ENCODE results near the gene HOXD12.

The HOXD12 gene

GRCh38 chr2:176151442-176152287 is 52.1 kb downstream of the HOXD12 start, which contains the start of gene HOXD4:
Gene HOXD4 (plus strand): TSS chr2:176151550. CDS start chr2:176151634, 84 bp downstream.
- no peak for DNase-seq
